K562 (cell line): ENCODE measurements around the gene MAGI1.

Experiments
- EP300 ChIP-seq: IDR thresholded peaks from 2 replicates; pipeline ENCODE4 v1.6.1; 2012; ENCODE audit warnings: low read length, improper control_type of control experiment
- JUNB ChIP-seq: fragments of 450-650 bp; formaldehyde crosslinking; conservative IDR thresholded peaks from 2 replicates; pipeline ENCODE4 v1.4.0; 2020; ENCODE audit warnings: mild to moderate bottlenecking

DNA sequence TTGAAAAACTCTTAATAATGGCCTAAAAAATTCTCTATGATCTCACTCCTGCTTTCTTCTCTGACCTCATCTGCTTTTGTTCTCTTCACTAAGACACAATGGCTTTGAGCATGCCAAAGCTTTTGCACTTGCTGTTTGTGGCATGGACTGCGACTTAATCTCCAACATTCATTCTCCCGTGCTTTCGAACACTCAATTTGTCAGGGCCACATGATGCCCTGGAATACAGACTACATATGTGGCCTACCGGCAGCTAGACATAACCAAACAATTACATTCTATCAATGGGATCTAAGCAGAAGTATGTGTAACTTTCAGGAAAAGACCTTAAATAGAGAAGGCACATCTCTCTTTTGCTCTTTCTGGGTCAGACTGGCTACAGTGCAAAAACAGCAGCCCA lies 506.5 kb downstream of the MAGI1 start:
- TF ChIP-seq EP300 = no peak
- TF ChIP-seq JUNB (CRISPR knock-in tag) = no peak
